Measurements from ENCODE around the gene SNRPE. TPM values are rescaled to one million over a fixed set of nuclear protein-coding genes. Genes with fewer than 3 reads are reported as not detected.

SNRPE gene
- total RNA-seq, 1 experiment from 2014 or later: 288 TPM

DNA sequence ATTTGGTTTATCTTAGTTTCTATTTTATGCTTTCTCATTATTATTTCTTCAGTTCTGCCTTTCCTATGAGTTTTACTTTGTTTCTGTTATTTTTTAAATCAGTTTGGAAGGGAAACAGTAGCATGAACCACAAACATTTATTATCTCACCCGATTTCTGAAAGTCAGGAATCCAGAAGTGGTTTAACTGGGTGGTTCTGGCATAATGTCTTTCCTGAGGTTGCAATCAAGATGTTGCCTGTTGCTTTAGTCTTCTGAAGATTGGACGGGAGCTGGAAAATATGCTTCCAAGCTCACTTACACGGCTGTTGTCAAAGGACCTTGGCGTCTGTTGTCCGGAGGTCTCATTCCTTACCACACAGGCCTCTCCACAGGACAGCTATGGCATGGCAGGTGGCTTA lies 50.4 kb downstream of the SNRPE start:
- H3K4me2 ChIP-seq (ENCODE audit: low read length): no peak overlapping the region
- ChIA-PET CTCF (no interaction called here), RAD21 (ENCODE audit: low non-redundant PET in 1 of 2, low total read pairs in 2 of 2, uncharacterized antibody in 2 of 2, unreplicated experiment in 2 of 2) (no interaction called here), POLR2A (no interaction called here)
- H3K9me3 ChIP-seq (ENCODE audit: control insufficient read depth in 1 of 2, insufficient read depth in 1 of 2, low read depth in 1 of 2, low read length in 2 of 2): no peaks in the 10 kb centered on the region
- H3K9me2 ChIP-seq (ENCODE audit: insufficient read depth): no peaks in the 10 kb centered on the region
- H3K9ac ChIP-seq (ENCODE audit: low read length): no peak overlapping the region
- TF ChIP-seq RAD21 (IDR thresholded peaks at IDR 0.05; ENCODE audit: low read depth) (no peak), POLR2A (IDR thresholded peaks at IDR 0.05; ENCODE audit: borderline replicate concordance, extremely low read depth, insufficient read depth, insufficient read length) (no peak), CBX3 (IDR thresholded peaks at IDR 0.05; ENCODE audit: low read depth) (no peak), EZH2phosphoT487 (IDR thresholded peaks at IDR 0.05; ENCODE audit: borderline replicate concordance) (no peak), ZFX (IDR thresholded peaks at IDR 0.05) (no peak), ATF3 (IDR thresholded peaks at IDR 0.05) (no peak), CEBPB (IDR thresholded peaks at IDR 0.05; ENCODE audit: low read depth) (no peak)
- no peaks in the 10 kb centered on the region for H3K27me3 ChIP-seq (ENCODE audit: insufficient read depth, low read length)
- BruUV-seq (replicated peaks): no TSS peak
- H3K79me2 ChIP-seq (ENCODE audit: insufficient read depth, low read length): no peaks in the 10 kb centered on the region
- H3K27ac ChIP-seq (ENCODE audit: low read depth, low read length): no peak overlapping the region
- DNase-seq (ENCODE audit: low read depth, low spot score): no peak
- H4K20me1 ChIP-seq (ENCODE audit: insufficient read depth): no peaks in the 10 kb centered on the region
- H3K36me3 ChIP-seq (ENCODE audit: control insufficient read depth in 1 of 2, insufficient read depth in 2 of 2, low read length in 2 of 2): no peaks in the 10 kb centered on the region
- intact Hi-C loops (cut with micrococcal nuclease): no loop called here
- no peak overlapping the region for H3K4me3 ChIP-seq (replicated peaks in 1 of 2; ENCODE audit: low read depth in 1 of 2, low read length in 2 of 2)
- H2AFZ ChIP-seq (ENCODE audit: low read depth, low read length, poor library complexity, severe bottlenecking): no peak overlapping the region
- peaks cover 5 to 14% of the 10 kb centered on the region in 2 experiments for H3K4me1 ChIP-seq (ENCODE audit: control insufficient read depth in 1 of 2, insufficient read depth in 2 of 2, low read length in 2 of 2)
- no peak for ATAC-seq

GRCh38 chr1:203913073-203913521 lies 51.7 kb downstream of the SNRPE start:
- H3K9me2 ChIP-seq (ENCODE audit: insufficient read depth): no peaks in the 10 kb centered on the region
- H3K27ac ChIP-seq (ENCODE audit: low read depth, low read length): no peak overlapping the region
- CTCF ChIA-PET: no interaction called here
- no TSS peak for BruUV-seq (replicated peaks)
- no peaks in the 10 kb centered on the region for H3K27me3 ChIP-seq (ENCODE audit: insufficient read depth, low read length)
- POLR2A ChIA-PET: interaction anchor here (0.6 kb wide), 2 partner anchors 11 to 568 kb away, joined by 3 read pairs; no protein-coding TSS in a partner anchor
- DNase-seq (ENCODE audit: low read depth, low spot score) (no peak), ATAC-seq (no peak)
- intact Hi-C loops (cut with micrococcal nuclease): no loop called here
- no peak overlapping the region for H3K9ac ChIP-seq (ENCODE audit: low read length)
- H3K36me3 ChIP-seq (ENCODE audit: control insufficient read depth in 1 of 2, insufficient read depth in 2 of 2, low read length in 2 of 2): no peaks in the 10 kb centered on the region
- H3K79me2 ChIP-seq (ENCODE audit: insufficient read depth, low read length): no peaks in the 10 kb centered on the region
- peaks cover 0 to 4% of the 10 kb centered on the region in 2 experiments; a peak in 2 of 4 replicates for H3K4me1 ChIP-seq (ENCODE audit: control insufficient read depth in 1 of 2, insufficient read depth in 2 of 2, low read length in 2 of 2)
- no peak overlapping the region for H3K4me2 ChIP-seq (ENCODE audit: low read length)
- TF ChIP-seq ZFX (IDR thresholded peaks at IDR 0.05): no peak
- H3K9me3 ChIP-seq (ENCODE audit: control insufficient read depth in 1 of 2, insufficient read depth in 1 of 2, low read depth in 1 of 2, low read length in 2 of 2): no peaks in the 10 kb centered on the region
- no peak overlapping the region for H3K4me3 ChIP-seq (replicated peaks in 1 of 2; ENCODE audit: low read depth in 1 of 2, low read length in 2 of 2)
- no peaks in the 10 kb centered on the region for H4K20me1 ChIP-seq (ENCODE audit: insufficient read depth)
- no peak overlapping the region for H2AFZ ChIP-seq (ENCODE audit: low read depth, low read length, poor library complexity, severe bottlenecking)
- RAD21 ChIA-PET (ENCODE audit: low non-redundant PET in 1 of 2, low total read pairs in 2 of 2, uncharacterized antibody in 2 of 2, unreplicated experiment in 2 of 2): no interaction called here
